HG03442 (cell line): ENCODE measurements around the gene PSPC1.
"Not testable (repeated sequence)": the region's sequence is repeated elsewhere in the genome, so short reads cannot be mapped to it uniquely, and the experiment has no call there.

Source experiments
- ATAC-seq: cut with Tn5 transposase; IDR thresholded peaks from one replicate; pipeline ENCODE4 v1.9.1; 2021; ENCODE audit warnings: mild to moderate bottlenecking, moderate library complexity; ENCODE audit not compliant: unreplicated experiment

Gene PSPC1

DNA sequence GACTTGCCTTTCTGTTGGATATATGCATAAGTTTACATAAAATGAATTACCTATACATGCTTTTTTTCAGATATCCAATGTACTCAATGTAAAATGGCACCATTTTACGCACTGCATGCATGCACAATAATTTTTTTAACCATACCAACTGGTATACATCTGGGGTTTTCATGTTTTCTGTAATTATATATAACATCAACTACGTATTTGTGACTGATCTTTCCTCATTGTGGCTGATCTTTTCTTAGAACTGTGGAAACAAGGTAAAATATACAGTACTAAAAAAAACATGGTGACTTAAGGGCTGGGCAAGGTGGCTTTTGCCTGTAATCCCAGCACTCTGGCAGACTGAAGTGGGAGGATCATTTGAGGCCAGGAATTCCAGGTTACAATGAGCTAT, 18.5 kb downstream of the PSPC1 start:
- ATAC-seq = no peak

DNA sequence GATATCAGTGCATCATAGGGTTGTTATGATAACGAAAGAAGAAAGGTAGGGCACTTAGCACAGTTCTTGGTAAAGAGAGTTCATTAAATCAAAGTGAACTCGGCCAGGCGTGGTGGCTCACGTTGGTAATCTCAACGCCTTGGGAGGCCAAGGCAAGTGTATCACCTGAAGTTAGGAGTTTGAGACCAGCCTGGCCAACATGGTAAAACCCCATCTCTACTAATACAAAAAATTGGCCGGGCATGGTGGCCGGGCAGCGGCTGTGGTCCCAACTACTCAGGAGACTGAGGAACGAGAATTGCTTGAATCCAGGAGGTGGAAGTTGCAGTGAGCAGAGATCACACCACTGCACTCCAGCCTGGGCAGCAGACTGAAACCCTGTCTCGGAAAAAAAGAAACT, 19.1 kb downstream of the PSPC1 start:
- ATAC-seq = no peak

DNA sequence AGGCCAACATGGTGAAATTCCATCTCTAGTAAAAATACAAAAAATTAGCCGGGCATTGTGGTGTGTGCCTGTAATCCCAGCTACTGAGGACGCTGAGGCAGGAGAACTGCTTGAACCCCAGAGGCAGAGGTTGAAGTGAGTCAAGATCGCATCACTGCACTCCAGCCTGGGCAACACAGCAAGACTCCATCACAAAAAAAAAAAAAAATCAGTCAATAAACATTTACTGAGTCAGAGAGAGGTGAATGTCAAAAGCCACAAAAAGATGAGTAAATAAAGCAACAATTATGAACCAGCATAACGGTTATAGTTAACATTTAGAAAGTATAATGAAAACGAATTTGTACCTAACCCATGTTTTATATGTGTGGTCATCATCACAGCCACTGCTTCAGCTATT, 23.1 kb downstream of the PSPC1 start:
- no peak for ATAC-seq

DNA sequence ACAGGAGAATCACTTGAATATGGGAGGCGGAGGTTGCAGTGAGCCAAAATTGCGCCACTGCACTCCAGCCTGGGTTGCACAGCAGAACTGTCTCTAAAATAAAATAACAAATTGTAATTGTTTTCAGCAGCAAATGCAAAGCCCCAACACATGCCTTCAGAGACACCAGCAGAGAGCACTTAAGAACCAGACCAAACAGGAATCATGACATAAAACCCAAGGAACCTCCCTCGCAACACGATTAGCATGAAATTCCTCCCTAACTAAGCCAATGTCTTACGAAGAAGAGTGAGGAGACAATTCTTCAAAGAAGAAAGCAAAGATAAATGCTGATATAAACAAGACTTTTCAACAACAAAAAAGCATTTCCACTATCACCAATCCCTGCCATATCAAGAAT, 40.1 kb downstream of the PSPC1 start:
- no peak for ATAC-seq

DNA sequence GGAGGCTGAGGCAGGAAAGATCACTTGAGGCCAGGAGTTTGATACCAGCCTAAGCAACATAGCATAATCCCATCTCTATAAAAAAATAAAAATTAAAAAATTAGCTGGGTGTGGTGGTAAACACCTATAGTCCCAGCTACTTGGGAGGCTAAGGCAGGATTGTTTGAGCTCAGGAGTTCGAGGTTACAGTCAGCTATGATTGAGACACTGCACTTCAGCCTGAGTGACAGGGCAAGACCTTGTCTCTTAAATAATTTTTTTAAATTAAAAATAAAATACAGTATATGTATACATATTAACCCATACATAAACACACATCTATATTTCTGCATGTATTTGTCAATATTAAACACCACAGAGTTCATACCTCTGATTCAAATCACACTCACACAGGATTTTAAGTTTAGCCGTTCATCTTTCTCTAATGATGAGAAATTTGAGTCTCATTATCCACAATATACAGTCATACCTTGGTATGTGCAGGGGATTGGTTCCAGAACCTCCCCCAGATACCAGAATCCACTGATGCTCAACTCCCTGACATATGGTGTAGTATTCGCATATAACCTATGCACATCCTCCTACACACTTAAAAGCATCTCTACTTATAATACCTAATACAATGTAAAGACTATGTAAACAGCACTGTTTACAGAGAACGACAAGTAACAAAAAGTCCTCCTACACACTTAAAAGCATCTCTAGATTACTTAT, 44.7 kb downstream of the PSPC1 start:
- ATAC-seq = no peak

DNA sequence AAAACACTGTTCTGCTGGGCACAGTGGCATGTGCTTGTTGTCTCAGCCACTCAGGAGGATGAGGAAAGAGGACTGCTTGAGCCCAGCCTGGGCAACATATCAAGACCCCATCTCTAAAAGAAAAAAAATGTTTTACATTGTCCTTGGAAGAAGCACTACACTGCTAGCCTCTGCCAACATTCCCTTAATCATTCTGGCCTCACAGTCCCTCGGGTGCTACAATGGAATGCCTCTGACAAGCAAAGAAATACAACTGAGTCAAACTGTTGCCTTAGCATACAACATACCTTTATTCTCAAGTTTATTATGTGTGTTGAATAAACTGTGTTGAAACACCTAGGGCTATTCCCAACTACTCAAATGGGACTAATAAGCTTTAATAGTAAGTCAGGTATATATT, 56.1 kb downstream of the PSPC1 start:
- ATAC-seq = no peak

DNA sequence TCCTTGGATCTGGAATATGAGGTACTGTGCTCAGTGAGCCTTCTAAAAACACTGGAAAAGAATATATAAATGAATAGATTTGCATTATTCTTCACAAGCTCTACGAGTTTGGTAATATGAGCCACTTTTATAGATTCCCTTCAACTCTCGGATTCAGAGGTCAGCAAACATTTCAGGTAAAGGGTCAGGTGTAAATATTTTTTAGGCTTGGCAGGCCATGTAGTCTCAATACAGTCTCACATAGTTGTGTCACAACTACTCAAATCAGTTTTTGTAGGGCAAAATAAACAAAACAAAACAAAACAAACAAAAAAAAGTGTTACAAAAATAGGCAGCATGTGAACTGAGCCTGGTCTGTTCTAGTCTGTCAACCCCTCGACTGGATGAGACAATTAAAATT, 57.4 kb downstream of the PSPC1 start:
- no peak for ATAC-seq

DNA sequence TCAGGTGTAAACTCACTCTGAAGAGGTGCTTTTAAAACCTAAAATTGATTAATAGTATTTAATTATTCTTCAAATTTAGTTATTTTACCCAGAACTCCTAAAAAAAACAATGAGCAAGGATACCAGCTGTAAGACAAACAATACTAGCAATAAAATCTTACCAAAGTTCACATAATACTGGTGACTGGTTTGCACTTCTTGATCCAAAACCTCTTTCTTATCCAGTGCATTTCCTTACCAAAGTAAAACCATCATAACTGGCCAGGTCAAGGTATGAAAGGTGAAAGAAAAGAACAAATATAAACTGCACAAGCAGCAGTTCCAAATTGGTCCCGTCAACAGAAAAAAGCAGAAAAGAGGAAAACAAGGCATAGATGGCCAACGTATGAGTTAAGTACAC, 62.7 kb downstream of the PSPC1 start:
- ATAC-seq = no peak

DNA sequence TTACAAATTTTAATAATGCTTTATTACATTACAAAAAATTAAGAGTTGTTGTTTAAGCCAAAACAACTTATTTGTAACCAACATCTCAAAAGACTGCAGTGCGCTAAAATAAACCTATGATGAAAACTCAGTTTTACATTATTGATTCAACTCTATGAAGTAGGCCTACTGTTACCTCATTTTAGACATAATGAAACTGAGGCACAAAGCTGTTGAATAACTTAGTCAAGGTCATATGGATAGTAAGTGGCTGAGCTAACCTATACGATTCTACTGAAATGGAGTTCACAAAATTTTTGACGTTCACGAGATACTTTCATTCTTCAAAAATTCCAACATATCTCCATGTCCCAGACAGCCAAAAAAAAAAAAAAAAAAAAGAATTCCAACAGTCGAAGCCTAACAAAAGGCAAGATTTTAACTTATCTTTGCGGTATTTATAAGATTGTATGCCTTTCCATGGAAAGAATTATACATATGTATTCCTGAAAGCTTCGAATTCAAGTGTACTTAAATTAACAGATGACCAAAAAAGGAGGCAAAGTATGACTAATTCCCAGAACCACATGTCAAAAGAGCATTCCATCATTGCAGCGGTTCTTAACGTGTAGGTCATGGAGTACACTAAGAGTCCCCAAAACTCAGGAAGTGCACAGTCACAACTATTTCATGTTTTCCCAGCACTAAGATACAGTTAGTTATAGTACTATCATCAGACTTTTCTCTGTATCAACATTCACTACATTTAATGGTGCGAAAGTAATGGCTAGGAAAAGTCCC, 69.4 kb downstream of the PSPC1 start:
- ATAC-seq = no peak

DNA sequence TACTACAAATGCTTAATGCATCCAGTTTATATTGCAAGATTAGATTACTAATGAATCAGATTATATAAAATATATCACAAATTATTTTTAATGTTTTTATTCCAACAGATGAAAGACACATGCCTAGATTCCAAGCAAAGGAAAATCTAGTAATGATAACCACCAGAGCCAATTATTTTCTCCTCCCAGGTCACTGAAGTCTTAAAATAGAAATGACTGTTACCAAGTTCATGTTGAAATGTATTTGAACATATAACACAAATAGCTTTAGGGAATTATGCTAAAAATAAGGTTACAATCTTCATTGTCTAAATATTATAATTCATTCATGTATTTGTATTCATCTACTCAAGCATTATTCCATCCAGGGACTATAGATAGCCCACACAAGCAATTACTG, 73.0 kb downstream of the PSPC1 start:
- not testable (repeated sequence) for ATAC-seq

DNA sequence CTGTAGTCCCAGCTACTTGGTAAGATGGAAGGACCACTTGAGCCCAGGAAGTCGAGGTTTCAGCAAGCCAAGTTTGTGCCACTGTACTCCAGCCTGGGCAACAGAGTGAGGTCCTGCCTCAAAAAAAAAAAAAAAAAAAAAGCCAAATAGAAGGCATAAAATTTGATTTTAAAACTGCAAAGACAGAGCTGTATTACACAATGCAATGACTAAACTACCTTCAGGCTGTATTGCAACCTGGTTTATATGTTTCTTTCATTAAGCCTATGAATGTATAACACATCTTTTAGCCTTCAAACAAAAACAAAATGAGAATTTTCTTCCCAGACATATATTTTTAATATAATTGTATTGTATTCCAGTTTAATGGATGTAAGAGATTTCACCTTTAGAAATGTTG, 73.7 kb downstream of the PSPC1 start:
- not testable (repeated sequence) for ATAC-seq

DNA sequence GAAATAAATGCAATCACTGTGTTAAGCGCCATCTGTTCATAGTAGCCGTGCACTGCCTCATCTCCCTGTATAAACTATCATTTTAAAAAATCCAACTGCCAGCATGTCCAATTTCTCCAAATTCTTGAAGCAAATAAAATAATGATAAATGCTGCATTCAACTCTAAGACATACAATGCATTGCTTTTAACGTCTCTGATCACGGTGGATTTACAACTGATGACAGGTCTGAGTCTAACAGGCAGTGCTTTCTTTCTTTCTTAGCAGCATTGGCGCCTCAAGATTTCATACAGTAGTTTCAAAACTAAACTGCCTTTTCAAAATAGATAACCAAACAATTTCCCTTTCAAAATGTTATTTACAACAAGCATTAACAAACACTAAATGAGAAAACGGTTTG, 78.5 kb downstream of the PSPC1 start:
- ATAC-seq = not testable (repeated sequence)

DNA sequence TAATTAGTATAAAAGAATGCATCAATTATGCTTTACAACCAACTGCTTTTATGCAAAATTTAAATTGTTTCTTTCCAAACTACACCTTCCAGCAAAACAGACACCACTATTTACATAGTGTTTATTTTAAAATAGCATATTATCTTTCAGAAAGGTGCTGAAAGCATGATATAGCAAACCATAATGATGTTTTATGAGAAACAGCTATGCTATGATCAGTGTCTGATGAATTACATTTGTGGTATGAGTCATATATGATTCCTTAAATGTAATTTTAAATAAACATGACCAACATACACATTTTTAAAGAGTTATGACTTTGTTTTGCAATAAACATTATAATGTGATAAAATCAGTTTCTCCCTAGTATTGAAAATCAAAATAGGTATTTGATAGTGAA, 81.1 kb downstream of the PSPC1 start:
- ATAC-seq = not testable (repeated sequence)

DNA sequence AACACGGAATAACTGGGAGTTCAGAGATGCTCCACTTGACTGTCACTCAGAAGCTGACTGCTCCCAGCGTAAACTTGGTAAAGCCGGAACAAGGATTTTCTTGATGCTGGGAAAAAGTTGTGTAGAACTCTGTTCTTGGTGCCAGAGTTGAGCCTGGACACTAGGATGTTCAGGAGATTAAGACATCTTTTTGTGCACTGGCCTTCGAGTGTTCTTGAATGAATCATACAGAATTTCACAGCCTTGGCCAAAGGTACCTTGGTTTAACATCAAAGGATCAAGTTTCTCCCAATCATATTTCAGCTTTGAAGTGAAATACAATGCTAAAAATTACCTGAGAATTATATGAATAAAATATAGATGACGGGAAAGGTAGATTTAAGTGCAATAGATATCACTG, 81.8 kb downstream of the PSPC1 start:
- ATAC-seq = not testable (repeated sequence)

DNA sequence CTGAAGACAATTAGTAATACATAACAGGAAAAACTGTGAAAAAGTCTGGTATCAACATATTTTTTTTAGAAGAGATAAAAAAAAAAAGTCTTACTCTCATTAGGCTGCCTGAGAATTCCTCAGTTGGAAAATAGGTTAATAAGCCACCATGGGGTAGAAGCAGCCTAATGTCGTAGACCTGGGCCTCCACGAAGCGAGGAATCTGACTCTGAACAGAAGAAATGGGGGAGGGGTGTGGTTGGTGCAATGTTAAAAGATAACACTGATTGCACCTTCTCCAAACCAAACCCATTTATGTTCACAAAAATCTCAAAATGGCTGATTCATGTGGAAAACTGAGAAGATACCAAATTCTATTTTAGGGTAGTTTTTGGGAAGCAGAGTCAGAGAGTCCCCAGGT, 86.9 kb downstream of the PSPC1 start:
- ATAC-seq = no peak

DNA sequence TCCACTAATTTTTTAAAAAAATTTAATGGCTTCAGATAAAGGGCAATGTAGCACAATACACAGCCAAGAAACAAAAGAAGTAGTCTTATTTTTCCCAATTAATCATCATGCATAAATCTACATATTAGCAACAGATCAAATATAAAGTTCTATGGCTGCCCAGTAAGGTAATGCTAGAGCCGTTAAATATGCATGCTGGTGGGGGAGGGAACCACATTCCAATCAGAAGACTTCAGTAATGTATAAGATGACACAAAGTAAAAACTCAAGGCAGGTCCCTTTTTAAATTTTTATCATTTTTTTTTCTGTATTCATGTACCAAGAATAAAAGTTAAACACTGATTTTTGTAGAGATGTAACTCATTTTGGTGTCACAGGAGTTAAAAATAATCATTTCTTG, 87.3 kb downstream of the PSPC1 start:
- no peak for ATAC-seq

DNA sequence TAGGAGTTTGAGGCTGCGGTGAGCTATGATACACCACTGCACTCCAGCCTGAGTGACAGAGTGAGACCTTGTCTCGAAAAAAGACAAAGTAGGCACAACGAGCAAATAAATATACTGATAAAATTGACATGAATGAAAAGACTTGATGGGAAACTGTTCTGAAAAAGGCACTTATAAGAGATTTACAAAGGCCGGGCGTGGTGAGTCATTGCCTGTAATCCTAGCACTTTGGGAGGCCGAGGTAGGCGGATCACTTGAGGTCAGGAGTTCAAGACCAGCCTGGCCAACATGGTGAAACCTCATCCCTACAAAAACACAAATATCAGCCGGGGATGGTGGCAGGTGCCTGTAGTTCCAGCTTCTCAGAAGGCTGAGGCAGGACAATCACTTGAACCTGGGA, 91.3 kb downstream of the PSPC1 start:
- not testable (repeated sequence) for ATAC-seq

DNA sequence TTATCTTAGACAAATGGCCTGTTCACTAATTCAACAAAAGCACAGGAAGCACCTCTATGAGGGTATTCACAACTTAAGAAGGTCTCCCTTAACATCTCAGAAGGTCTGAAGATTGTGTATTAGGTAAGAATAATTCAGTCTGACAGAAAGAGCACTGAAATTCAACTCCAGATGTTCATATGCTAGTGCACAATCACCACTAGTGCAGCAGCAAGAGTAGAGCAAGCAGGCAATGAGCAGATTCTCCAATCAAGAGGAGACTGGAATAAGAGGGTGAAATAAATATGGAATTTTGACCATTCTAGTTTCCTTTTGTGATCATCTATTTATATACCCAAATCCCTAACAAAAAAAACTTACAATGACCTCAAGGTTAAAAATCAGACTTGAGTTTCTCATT, 97.3 kb downstream of the PSPC1 start:
- ATAC-seq = no peak

DNA sequence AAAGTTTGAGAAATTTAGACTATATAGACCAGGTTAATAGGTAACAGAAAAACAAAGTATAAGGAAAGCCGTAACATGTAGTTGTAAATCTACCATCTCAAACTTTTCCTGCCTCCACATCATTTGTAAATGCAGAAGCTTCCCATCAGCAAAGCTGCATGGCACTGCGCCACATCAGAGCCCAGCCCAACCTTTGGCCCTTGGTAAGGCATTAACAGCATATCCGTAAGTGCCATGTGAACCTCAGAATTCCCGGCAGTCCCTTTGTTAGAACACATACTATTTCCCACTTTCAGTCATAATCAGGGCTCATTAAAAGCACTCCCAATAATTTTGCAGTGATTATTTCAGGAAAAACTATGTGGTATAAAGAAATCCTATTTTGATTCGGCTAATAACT, 97.7 kb downstream of the PSPC1 start:
- no peak for ATAC-seq

DNA sequence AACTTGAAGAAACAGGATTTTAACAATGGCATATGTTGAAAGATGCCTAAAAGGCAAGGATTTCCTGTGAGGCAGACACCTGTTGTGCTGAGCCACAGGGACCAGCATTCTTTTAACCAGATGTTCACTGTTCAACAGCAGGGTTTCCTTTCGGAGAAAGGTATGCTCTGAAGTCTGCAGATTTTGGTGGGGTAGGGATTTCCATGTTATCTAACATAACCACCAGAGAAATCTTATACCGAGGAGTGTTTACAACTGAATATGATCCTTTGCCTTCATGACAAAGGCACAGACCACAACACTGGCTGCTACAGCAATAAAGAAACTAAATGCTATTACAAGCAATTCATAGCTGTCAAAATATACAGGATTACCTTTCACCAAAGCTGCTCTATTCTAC, 101.2 kb downstream of the PSPC1 start:
- no peak for ATAC-seq

DNA sequence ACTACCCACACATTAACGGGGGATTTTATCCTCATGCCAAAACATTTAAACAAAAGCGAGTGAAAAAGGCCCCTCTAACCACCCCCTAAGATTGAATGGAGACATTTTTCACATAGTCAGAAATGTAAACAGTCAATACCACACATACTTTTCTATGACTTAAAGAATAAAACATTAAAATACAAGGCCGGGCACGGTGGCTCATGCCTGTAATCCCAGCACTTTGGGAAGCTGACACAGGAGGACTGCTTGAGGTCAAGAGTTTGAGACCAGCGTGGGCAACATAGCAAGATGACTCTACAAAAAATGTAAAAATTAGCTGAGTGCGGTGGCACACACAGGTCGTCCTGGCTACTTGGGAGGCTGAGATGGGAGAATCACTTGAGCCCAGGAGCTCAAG, 102.0 kb downstream of the PSPC1 start:
- ATAC-seq = no peak

DNA sequence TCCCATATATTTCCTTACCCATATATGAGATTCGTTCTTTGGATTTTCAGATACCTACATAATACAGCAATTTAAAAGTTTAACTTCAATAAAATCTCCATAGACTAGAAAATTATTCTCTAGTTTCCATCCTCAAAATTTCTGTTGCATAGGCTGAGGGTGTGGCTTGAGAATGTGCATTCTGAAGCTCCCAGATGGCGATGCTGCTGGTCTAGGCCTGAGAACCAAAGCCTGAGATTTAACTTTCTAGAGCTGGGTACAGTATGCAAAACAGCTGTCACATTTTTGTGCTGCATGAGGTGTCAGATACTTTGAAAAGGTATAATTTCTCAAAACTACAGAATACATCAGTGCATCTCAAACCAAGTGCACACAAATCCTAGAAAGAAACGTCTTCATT, 106.6 kb downstream of the PSPC1 start:
- ATAC-seq = no peak

DNA sequence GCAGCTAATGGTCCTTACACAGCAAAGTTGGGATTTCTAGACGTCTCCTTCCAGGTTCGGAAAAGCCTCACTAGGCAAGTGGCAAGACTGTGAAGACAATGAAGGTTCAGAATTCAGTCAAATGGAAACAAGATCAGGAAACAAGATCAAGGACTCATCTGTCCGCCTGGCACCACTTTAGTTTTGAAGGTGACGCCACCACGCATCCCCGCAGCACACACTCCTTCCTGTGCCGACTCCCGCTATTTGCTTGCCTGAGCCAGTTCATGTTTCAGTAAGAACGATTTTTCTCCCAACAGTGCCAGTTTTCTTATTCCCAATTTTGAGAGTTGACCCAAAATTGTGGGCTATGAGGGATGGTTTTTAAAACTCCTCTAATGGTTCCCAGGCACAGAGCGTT, 107.8 kb downstream of the PSPC1 start:
- ATAC-seq = no peak
